ACC112 (cell line): ENCODE measurements around the gene DNAJB13.

Source experiments
- H2AFZ ChIP-seq: fragments of 200-600 bp; sonication (generic); one replicate; pipeline ENCODE4 v1.6.0; 2017; ENCODE audit warnings: antibody characterized with exemption, low read length; ENCODE audit not compliant: unreplicated experiment
- H3K27ac ChIP-seq: fragments of 200-600 bp; sonication (generic); 2 replicates; pipeline ENCODE4 v1.5.1; 2014; ENCODE audit warnings: low read depth, mild to moderate bottlenecking, antibody characterized with exemption, low read length, moderate library complexity
- H3K27me3 ChIP-seq: fragments of 200-600 bp; sonication (generic); 2 replicates; pipeline ENCODE4 v1.6.1; 2014; ENCODE audit warnings: mild to moderate bottlenecking, antibody characterized with exemption, low read length, moderate library complexity, mixed read lengths; ENCODE audit not compliant: insufficient read depth
- H3K36me3 ChIP-seq: fragments of 200-600 bp; sonication (generic); 2 replicates; pipeline ENCODE4 v1.6.1; 2016; ENCODE audit warnings: mild to moderate bottlenecking, antibody characterized with exemption, low read length, moderate library complexity, mixed read lengths; ENCODE audit not compliant: insufficient read depth
- H3K4me1 ChIP-seq: fragments of 200-600 bp; sonication (generic); one replicate; pipeline ENCODE4 v1.6.1; 2016; ENCODE audit warnings: low read length, mixed read lengths; ENCODE audit not compliant: insufficient read depth, unreplicated experiment, control insufficient read depth
- H3K4me3 ChIP-seq: fragments of 200-600 bp; sonication (generic); 2 replicates; pipeline ENCODE4 v1.5.1; 2014; ENCODE audit warnings: mild to moderate bottlenecking, low read depth, low read length
- H3K79me2 ChIP-seq: fragments of 200-600 bp; sonication (generic); one replicate; pipeline ENCODE4 v1.6.0; 2016; ENCODE audit warnings: low read length; ENCODE audit not compliant: control insufficient read depth, unreplicated experiment, insufficient read depth

Gene DNAJB13

DNA sequence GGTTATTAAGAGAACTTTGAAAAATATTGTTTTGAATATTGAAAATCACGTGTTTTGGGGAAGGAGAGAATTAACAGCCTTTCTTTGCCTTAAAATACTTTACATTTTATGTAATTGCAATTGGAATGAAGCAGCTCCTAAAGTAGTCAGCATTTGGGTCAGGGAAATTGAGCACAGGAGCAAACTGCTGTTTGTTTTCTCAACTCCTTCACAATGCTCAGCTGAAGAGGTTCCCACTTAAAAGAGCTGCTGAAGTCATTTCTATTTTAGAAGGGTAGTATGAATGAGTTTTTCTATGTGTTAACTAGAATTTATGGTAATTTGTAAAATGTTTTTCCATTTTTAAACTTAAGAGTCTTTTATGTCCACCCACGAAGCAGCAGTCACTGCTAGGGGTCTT, 39.9 kb downstream of the DNAJB13 start:
- Histone ChIP-seq H3K27ac (no peak overlapping the region), H3K79me2 (no peaks in the 10 kb centered on the region), H3K4me3 (no peak overlapping the region), H3K36me3 (no peaks in the 10 kb centered on the region), H3K4me1 (no peaks in the 10 kb centered on the region), H2AFZ (no peak overlapping the region), H3K27me3 (no peaks in the 10 kb centered on the region)

- Histone ChIP-seq H3K27me3 (no peaks in the 10 kb centered on the region), H2AFZ (no peak overlapping the region), H3K4me3 (no peak overlapping the region), H3K36me3 (no peaks in the 10 kb centered on the region), H3K79me2 (no peaks in the 10 kb centered on the region), H3K27ac (no peak overlapping the region), H3K4me1 (no peaks in the 10 kb centered on the region)
These were observed 40.7 kb downstream of the DNAJB13 start for GRCh38 chr11:73991471-73992006.

DNA sequence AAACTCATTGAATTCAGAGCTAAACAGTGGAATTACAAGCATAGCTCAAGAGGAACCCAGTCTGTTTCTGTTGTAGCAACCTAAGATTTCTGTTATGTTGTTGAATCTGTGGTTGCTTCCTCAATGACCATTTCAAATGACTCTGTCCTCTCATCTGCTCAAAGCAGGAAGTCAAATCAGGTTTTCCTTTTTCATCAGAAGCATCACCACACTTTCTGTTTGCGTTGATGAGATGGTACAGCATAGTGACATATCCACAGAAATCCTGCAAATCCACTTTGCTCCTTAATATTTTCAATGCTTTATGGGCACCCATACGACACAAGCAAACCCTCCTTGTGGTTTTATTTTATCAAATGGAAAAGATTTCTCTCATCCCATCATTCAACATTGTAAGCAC, 44.4 kb downstream of the DNAJB13 start:
- Histone ChIP-seq H3K27ac (no peak overlapping the region), H3K4me3 (no peak overlapping the region), H3K27me3 (no peaks in the 10 kb centered on the region), H2AFZ (no peak overlapping the region), H3K4me1 (no peaks in the 10 kb centered on the region), H3K36me3 (no peaks in the 10 kb centered on the region), H3K79me2 (no peaks in the 10 kb centered on the region)

DNA sequence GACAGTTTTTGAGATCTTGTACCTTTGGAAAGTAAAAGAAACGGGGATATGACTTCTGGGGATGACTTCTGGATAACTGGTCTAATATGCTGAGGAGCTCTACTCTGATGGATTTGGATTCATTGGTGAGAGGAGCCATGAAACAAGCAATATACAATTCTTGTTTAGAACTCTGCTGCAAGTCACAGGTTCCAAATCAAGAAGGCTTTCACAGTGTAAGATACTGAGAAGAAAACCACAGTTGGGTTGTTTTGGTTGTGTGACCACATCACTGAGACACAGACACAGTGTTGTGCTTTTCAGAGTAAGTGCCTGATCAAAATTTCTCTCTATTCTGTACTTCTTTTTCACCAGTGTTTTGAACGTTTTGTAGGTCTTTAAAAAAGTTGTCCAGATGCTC, 44.9 kb downstream of the DNAJB13 start:
- H3K4me3 ChIP-seq = no peak overlapping the region
- no peak overlapping the region for H3K27ac ChIP-seq
- H2AFZ ChIP-seq = no peak overlapping the region
- H3K36me3 ChIP-seq = no peaks in the 10 kb centered on the region
- no peaks in the 10 kb centered on the region for H3K27me3 ChIP-seq
- H3K79me2 ChIP-seq = no peaks in the 10 kb centered on the region
- no peaks in the 10 kb centered on the region for H3K4me1 ChIP-seq

DNA sequence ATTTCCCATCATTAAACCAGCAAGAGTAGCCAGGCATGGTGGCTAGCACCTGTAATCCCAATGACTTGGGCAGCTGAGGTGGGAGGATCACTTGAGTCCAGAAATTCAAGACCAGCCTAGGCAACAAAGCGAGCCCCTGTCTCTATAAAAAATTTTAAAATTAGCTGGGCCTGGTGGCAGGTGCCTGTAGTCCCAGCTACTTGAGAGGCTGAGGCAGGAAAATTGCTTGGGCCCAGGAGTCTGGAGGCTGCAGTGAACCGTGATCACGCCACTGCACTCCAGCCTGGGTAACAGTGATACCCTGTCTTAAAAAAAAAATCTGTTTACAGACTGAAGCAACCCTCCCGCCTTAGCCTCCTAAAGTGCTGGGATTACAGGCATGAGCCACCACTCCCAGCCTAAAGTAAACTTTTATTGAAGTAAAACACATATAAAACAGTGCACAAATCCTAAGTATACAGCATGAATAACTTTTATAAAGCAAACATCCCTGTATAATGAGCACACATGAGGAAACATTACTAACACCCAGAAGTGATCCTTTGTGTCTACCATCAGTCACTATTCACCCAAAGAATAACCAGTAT, 45.4 kb downstream of the DNAJB13 start:
- no peaks in the 10 kb centered on the region for H3K4me1 ChIP-seq
- H3K27ac ChIP-seq = no peak overlapping the region

DNA sequence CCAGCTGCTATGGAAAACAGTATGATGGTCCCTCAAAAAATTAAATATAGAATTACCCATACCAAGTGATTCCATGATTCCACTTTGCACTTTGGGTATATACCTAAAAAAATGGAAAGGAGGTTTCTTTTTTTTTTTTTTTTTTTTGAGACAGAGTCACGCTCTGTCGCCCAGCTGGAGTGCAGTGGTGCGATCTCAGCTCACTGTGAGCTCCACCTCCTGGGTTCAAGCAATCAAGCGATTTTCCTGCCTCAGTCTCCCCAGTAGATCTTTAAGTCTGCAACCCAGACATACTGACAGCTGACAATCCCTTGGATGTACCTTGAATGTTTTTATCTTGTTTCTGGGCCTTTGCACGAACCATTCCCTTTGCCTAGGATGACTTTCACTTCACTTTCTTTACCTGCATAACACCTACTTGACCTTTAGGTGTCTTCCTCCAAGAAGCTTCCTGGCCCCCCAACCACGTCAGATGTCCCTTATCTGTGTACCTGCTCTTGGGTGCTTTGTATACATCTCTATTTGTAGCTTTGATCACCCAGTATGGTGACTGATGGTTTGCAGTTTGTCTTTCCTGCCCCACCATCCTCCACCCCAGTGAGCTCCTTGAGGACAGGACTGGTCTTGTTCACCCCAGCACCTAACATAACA, 46.4 kb downstream of the DNAJB13 start:
- H3K36me3 ChIP-seq = no peaks in the 10 kb centered on the region
- no peaks in the 10 kb centered on the region for H3K79me2 ChIP-seq
- H3K4me3 ChIP-seq = no peak overlapping the region
- H3K27me3 ChIP-seq = no peaks in the 10 kb centered on the region
- no peak overlapping the region for H2AFZ ChIP-seq
- no peaks in the 10 kb centered on the region for H3K4me1 ChIP-seq
- H3K27ac ChIP-seq = no peak overlapping the region

More for the DNA sequence above, 45.4 kb downstream of the DNAJB13 start:
- no peak overlapping the region for H3K4me3 ChIP-seq
- no peaks in the 10 kb centered on the region for H3K79me2 ChIP-seq
- H3K27me3 ChIP-seq = no peaks in the 10 kb centered on the region
- H3K36me3 ChIP-seq = no peaks in the 10 kb centered on the region
- no peak overlapping the region for H2AFZ ChIP-seq

GRCh38 chr11:73998846-73999575, 48.2 kb downstream of the DNAJB13 start:
- no peaks in the 10 kb centered on the region for H3K4me1 ChIP-seq

DNA sequence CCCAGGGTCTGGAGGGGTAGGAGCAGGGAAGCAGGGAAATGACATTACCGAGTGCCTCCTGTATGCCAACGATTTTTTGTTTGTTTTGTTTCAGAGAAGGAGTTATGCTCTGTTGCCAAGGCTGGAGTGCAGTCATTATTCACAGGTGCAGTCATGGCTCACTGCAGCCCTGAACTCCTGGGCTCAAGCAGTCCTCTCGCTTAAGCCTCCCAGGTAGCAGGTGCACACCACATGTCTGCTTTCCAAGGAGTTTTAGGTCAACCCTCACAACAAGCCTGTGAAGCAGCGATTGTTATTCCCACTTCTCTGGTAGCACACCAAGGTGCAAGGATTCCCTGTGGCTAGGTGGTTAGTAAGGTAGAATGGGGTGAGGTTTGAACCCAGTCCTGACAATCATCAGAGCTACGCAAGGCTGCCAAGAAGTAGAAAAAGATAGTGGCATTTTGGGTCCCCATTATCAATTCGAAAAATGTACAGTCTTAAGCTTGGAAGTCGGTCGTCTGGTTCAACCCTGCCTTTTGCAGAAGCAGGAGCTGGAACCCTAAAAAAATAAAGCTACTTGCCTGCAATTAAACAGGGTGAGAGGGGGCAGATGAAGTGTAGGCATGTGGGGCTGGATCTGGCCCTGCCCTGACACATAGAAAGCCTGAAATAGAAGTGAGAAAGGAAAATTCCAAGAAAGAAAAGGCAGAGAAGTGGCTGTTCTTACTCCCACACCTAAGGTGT, 48.9 kb downstream of the DNAJB13 start:
- Histone ChIP-seq H3K36me3 (no peaks in the 10 kb centered on the region), H2AFZ (no peak overlapping the region)

More at GRCh38 chr11:73998846-73999575, 48.2 kb downstream of the DNAJB13 start:
- no peak overlapping the region for H3K4me3 ChIP-seq
- no peaks in the 10 kb centered on the region for H3K27me3 ChIP-seq
- H3K79me2 ChIP-seq = no peaks in the 10 kb centered on the region
- no peak overlapping the region for H2AFZ ChIP-seq
- no peak overlapping the region for H3K27ac ChIP-seq
- no peaks in the 10 kb centered on the region for H3K36me3 ChIP-seq

GRCh38 chr11:74000307-74001133, 49.7 kb downstream of the DNAJB13 start:
- no peak overlapping the region for H2AFZ ChIP-seq
- no peaks in the 10 kb centered on the region for H3K27me3 ChIP-seq
- no peaks in the 10 kb centered on the region for H3K4me1 ChIP-seq
- no peak overlapping the region for H3K4me3 ChIP-seq
- H3K36me3 ChIP-seq = no peaks in the 10 kb centered on the region
- no peak overlapping the region for H3K27ac ChIP-seq
- H3K79me2 ChIP-seq = no peaks in the 10 kb centered on the region

More for the DNA sequence above, 48.9 kb downstream of the DNAJB13 start:
- H3K4me3 ChIP-seq = no peak overlapping the region
- H3K79me2 ChIP-seq = no peaks in the 10 kb centered on the region
- H3K4me1 ChIP-seq = no peaks in the 10 kb centered on the region
- no peak overlapping the region for H3K27ac ChIP-seq
- no peaks in the 10 kb centered on the region for H3K27me3 ChIP-seq

GRCh38 chr11:74001822-74002286, 51.0 kb downstream of the DNAJB13 start:
- H3K79me2 ChIP-seq = no peaks in the 10 kb centered on the region
- H2AFZ ChIP-seq = no peak overlapping the region
- no peak overlapping the region for H3K4me3 ChIP-seq
- H3K27ac ChIP-seq = no peak overlapping the region
- H3K36me3 ChIP-seq = no peaks in the 10 kb centered on the region
- no peaks in the 10 kb centered on the region for H3K4me1 ChIP-seq
- no peaks in the 10 kb centered on the region for H3K27me3 ChIP-seq
